HPDE6-E6E7 (cell line): ENCODE data around the gene PTH1R.

Experiments
- DNase-seq: peaks from one replicate; pipeline ENCODE4 v3.0.0; 2011; ENCODE audit warnings: missing footprints; ENCODE audit errors: extremely low spot score

PTH1R gene

GRCh38 chr3:46913644-46914043 is 36.1 kb downstream of the PTH1R start:
- DNase-seq: no peak

DNA sequence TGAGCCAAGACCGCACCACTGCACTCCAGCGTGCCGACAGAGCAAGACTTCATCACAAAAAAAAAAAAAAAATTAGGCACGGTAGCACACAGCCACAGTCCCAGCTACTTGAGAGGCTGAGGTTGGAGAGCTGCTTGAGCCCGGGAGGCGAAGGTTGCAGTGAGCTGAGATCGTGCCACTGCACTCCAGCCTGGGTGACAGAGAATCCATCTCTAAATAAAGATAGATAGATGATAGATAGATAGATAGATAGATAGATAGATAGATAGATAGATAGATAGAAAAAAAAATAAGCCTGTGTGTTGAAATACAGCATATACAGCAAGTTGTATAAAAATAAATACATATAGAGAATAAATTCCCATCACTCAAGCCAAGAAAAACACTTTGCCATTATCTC is 37.3 kb downstream of the PTH1R start:
- no peak for DNase-seq

- no peak for DNase-seq
Measured at GRCh38 chr3:46915297-46915822, 37.8 kb downstream of the PTH1R start.

DNA sequence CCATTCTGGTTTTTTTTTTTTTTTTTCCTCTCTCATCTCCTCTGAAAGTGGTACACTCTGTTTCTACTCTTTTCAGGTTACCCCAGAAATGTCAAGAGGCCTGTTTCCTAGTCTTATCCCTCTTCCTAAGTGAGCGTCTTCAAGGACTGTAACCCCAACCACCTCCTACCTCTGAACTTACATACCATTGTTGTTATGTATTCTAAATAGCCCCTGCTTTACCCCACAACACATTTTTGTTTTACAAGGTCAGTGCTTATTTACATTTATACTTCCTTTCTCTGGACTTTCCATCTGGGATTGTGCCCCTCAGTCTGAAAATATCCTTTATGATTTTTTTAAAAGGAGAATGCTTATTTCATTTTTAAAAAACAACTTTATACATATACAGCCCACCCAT is 38.8 kb downstream of the PTH1R start:
- no peak for DNase-seq

DNA sequence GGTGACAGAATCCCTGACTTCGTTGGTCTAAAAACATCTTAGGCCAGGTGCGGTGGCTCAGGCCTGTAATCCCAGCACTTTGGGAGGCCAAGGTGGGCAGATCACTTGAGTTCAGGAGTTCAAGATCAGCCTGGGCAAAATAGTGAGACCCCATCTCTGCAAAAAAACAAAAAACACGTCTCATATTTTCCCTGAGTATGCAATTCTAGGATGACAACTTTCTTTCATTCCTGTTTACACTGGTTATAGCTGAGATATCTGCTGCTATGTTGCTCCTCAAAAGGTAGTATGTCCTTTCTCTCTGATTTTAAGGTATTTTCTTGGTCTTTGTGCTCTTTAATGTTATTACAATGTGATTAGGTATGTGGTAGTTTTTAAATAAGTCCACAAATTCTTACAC is 39.3 kb downstream of the PTH1R start:
- no peak for DNase-seq

DNA sequence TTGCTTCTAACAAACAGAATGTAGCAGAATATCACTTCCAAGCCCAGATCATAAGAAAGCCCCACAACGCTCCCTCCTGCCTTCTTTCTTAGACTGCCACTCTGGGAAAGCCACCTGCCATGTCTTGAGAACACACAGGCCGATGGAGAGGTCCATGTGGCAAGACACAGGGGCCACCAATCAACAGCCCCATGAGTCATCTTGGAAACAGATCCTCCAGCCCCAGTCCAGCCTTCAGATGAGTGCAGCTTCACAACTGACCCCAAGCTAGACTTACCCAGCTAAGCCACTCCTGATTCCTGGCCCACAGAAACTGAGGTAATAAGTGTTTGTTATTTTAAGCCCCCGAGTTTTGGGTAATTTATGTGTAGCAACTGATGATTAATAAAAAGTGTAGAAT is 39.7 kb downstream of the PTH1R start:
- no peak for DNase-seq

GRCh38 chr3:46918202-46918601 is 40.7 kb downstream of the PTH1R start:
- DNase-seq: no peak

- DNase-seq: no peak
Measured at GRCh38 chr3:46918634-46919033, 41.1 kb downstream of the PTH1R start.

DNA sequence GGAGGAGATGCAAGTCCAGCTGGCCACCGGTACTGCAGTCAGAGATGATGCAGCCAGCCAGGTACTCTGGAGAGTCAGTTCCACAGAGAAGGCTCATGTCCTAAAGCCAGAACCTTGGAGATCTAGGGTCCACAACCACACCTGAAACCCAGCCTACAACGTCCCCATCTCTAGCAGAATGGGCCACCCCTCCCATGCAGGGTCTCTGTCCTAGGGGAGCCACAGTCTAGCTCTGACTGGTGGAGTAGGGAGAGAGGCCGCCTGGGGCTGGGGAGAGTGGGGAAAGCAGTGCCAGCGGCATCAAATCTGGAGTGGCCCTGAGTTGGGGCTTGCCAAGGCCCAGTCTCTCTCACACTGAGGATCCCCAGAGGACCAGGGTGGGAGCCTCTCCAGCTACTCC is 43.5 kb downstream of the PTH1R start:
- DNase-seq: no peak

GRCh38 chr3:46921871-46922271 is 44.4 kb downstream of the PTH1R start:
- DNase-seq: no peak

DNA sequence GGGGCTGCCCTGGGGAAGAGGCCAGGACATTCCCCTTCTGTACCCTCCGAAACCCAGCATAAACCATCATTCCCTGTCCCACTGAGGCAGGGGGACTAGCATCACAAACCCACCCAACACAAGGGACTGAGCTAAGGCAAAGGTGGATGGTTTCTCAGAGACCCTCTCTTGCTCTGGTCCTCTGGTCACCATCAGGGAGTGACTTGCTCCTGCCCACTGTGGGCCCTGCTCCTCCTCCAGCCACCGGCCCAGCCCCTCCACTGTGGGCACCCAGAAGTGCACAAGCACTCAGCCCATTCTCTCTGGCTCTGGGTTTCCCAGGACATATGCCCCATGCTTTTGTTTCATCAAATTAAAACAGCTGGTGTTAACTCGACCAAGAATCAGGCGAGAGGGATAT is 44.9 kb downstream of the PTH1R start:
- no peak for DNase-seq

DNA sequence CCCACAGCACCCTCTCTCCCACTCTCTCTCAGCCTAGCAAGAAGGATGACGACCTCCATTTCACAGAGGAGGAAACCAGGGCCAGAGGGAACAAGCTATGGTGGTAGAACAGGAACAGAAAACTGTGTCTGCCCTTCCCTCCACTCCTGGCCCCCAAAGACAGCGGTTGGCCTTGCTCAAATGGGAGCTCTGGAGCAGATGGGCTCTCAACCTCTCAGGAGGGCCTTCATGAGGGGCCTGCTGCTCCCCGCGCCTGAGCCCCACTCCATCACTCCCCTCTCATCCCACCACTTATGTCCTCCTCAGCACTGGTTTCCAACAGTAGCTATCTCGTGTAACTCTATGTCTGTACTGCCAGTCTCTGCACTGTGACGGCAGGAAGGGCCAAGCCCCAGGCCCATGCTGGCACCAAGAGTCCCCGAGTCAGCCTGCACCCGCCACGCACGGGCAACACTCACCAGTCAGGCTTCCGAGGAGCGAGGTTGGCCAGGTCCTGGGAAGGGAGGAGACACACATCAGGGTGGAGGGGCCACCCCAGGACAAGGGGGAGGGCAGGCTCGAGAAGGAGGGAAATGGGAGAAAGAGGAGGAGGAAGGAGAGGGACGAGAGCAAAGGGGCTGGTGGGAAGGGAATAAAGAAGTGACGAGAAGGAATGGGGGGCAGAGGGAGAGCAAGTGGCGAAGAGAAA is 45.5 kb downstream of the PTH1R start:
- DNase-seq: no peak

GRCh38 chr3:46923559-46924350 is 46.2 kb downstream of the PTH1R start:
- no peak for DNase-seq

DNA sequence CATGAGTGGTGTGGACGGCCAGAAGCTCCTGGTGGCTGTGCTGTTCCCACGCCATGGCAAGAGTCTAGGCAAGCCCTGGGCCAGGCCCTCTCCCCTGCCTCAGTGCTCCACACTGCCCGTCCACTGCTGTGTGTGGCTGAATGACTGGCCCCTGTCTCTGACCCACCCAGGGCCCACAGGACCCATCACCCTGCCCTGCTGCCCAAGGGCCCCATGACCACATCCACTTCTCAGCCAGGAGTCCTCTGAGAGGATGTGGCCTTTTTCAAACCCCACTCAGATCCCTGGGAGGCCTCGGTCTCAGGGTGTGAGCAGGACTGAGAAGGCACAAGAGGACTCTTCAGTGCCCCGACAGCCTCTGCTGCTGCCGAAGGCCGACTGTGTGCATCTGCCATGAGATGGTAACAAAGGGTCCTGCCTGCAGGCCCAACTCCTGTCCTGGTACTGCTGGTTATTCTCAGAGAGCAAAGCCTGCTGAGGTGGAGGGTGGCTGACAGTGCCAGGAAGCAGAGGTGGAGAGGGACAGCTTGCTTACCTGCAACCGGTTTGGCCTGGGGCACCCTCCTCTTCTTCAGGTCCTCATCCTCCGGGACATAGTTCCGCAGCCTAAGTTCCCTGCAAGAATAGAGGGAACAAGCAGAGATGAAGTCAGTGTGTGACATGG is 47.5 kb downstream of the PTH1R start:
- no peak for DNase-seq

DNA sequence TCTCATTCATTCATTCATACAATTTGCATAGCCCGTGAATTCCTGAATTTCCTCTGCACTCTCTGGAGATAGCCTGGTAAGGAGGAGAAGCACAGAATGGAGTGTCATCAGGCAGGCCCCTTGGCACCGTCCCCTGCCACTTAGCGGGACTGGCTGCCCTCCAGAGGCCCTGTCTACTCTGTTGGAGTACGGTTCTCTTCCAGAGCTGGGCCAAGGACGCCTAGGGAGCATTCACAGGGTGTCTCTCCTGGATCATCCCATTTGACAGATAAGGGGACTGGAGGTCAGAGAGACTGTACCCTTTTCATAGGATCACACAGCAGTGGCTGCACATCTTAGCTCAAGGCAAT is 48.0 kb downstream of the PTH1R start:
- DNase-seq: no peak

- no peak for DNase-seq
Measured at GRCh38 chr3:46926039-46926438, 48.5 kb downstream of the PTH1R start.

GRCh38 chr3:46926447-46926846 is 48.9 kb downstream of the PTH1R start:
- no peak for DNase-seq

DNA sequence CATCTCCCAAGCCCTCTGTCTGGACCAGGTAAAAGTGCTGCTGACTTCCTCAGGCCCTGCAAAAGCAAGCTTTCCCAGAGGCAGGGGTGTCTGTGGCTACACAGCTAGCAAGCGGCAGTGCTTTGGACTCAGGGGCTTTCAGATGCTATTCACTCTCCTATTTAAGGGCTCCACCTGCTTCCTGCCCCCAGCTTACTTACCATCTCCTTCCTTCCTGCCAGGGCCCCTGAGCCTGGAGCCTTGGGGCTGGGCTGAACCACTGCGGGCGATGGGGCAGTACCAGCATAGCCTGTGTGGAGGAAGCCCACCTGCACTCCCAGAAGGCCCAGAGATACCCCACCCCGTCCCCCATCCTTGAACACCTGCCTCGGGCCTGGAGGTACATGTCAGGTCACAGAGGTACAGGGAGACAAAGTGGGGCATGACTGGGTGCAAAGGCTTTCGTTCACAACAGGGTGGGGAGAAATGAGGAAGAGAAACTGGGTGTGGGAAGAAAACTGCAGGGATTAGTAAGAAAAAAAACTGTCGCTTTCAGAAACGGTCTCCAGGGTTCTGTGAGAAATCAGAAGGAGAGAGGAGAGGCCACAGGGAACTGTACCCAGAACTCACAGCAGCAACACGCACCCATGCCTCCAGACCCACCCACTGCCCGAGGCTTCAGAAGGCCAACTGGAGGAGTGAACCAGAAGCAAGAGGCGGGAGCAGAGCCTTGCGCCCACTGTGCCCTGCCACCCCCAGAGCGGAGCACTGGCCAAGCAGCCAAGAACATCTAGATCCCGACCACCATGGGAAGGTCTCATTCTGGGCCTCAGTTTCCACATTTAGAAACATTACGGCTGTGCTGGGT is 49.6 kb downstream of the PTH1R start:
- no peak for DNase-seq

- DNase-seq: no peak
Measured at GRCh38 chr3:46927718-46928073, 50.2 kb downstream of the PTH1R start.

GRCh38 chr3:46928282-46928681 is 50.8 kb downstream of the PTH1R start:
- DNase-seq: no peak

GRCh38 chr3:46929324-46929723 is 51.8 kb downstream of the PTH1R start:
- no peak for DNase-seq
